Lower lobe of right lung (tissue), 2 donors: ENCODE results near the gene PER1. TPM values are rescaled to one million over a fixed set of nuclear protein-coding genes. Genes with fewer than 3 reads are reported as not detected.
"Not testable (repeated sequence)": the region's sequence is repeated elsewhere in the genome, so short reads cannot be mapped to it uniquely, and the experiment has no call there.

Source experiments
- ATAC-seq, 2 donors: fragments of 200-7000 bp; cut with Tn5 transposase; one replicate each; pipeline ENCODE4 v1.9.1; 2020 to 2022; ENCODE audit warnings: mild to moderate bottlenecking in 2 of 2, moderate library complexity in 2 of 2
- DNase-seq: peaks from one replicate; pipeline ENCODE4 v3.0.0-alpha.2; 2020
- H3K27ac ChIP-seq: fragments of 200-600 bp; one replicate; pipeline ENCODE4 v1.8.0; 2022
- H3K27me3 ChIP-seq: fragments of 200-600 bp; one replicate; pipeline ENCODE4 v1.8.0; 2022; ENCODE audit warnings: low read depth
- H3K36me3 ChIP-seq: fragments of 200-600 bp; one replicate; pipeline ENCODE4 v1.8.0; 2022; ENCODE audit warnings: mild to moderate bottlenecking
- H3K4me1 ChIP-seq: fragments of 200-600 bp; one replicate; pipeline ENCODE4 v1.8.0; 2022
- H3K4me3 ChIP-seq: fragments of 200-600 bp; one replicate; pipeline ENCODE4 v1.8.0; 2022; ENCODE audit warnings: mild to moderate bottlenecking
- H3K9me3 ChIP-seq: fragments of 200-600 bp; one replicate; pipeline ENCODE4 v1.8.0; 2022
- CTCF ChIP-seq: fragments of 200-600 bp; IDR thresholded peaks from one replicate; pipeline ENCODE4 v1.8.0; 2022; ENCODE audit warnings: antibody characterized with exemption, mild to moderate bottlenecking
- intact Hi-C: fragments of 100-400 bp; cut with DNase I; formaldehyde crosslinking; loops from one replicate; pipeline ENCODE4 v1.11.0; 2022
- total RNA-seq: library from RNA; stranded (reverse); fragmentation: NEBNext Ultra II Directional; extraction: Animal tissue kit (Norgen Biotek cat#: 25700); gene quantifications from one replicate; pipeline ENCODE4 v1.2.1, GENCODE V29; 2021
- donor health status: DM: no; HTN: yes; CAD: no; lungs with severe emphysema.

The PER1 gene
- total RNA-seq, 1 donor from 2014 or later: 252 TPM

DNA sequence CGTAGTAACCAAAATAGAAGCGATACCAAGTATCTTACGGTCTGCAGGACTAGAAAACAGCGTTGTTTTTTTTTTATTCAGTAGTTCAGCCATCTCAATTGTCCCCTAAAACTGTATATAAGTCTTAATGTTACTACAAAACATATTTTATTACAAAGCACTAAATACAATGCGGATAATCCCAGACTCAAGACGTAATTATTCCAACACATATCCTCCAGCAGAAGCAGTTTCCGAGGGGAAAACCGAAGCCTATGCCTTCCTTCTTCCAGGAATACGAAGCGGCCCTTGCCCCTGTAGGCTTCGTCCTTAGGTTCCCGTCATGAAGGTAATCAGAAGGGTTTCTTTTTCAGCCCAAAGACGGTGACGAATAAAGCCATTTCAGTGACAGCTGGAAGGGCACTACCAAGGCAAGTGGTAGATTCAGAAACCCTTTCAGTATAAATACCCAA is 21.7 kb upstream of the PER1 start:
- H3K27ac ChIP-seq: peak overlapping the region; percentile 96
- no peaks in the 10 kb centered on the region for H3K27me3 ChIP-seq
- no peaks in the 10 kb centered on the region for H3K36me3 ChIP-seq
- ATAC-seq (no peak), DNase-seq (no peak)
- H3K4me3 ChIP-seq: peak overlapping the region; percentile 47
- intact Hi-C loops: no loop called here
- no peaks in the 10 kb centered on the region for H3K9me3 ChIP-seq
- TF ChIP-seq CTCF: no peak
- H3K4me1 ChIP-seq: peaks cover 37% of the 10 kb centered on the region

GRCh38 chr17:8173056-8173870 is 21.1 kb upstream of the PER1 start:
- Histone ChIP-seq H3K36me3 (no peaks in the 10 kb centered on the region), H3K27ac (peak overlapping the region; percentile 96), H3K9me3 (no peaks in the 10 kb centered on the region), H3K27me3 (no peaks in the 10 kb centered on the region), H3K4me3 (peak overlapping the region; percentile 47), H3K4me1 (peaks cover 37% of the 10 kb centered on the region)
- intact Hi-C loops: no loop called here
- peak; percentile 90 to 92 for ATAC-seq
- TF ChIP-seq CTCF: no peak
- peak; percentile 82 for DNase-seq

- intact Hi-C loops, ATAC-seq, H3K27me3 ChIP-seq, H3K36me3 ChIP-seq, H3K9me3 ChIP-seq, H3K27ac ChIP-seq, H3K4me3 ChIP-seq: not testable (repeated sequence)
- H3K4me1 ChIP-seq: peaks cover 20% of the 10 kb centered on the region
- peak; percentile 13 for DNase-seq
Observed at GRCh38 chr17:8170186-8170585, 18.0 kb upstream of the PER1 start.

DNA sequence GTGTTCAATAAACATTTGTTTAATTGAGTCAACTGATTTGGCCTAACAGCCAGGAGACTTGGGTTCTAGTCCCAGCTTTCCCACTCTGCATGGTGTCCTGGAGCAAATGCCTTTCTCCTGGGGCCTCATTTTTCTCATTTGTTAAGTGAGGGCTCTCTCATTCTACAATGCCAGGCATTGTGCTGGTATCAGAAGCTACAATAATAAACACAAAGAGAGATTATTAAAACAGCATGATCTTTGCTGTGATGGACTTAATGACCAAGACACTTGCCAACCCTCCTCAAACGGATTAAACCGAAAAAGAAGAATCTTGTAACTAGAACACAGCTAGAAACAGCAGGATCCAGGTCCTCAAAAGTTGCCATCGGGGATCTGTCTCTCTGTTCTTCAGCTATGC is 15.3 kb upstream of the PER1 start:
- intact Hi-C loops: no loop called here
- DNase-seq: no peak
- Histone ChIP-seq H3K9me3 (no peaks in the 10 kb centered on the region), H3K36me3 (no peaks in the 10 kb centered on the region), H3K4me1 (peaks cover 17% of the 10 kb centered on the region), H3K4me3 (no peak overlapping the region), H3K27ac (no peak overlapping the region), H3K27me3 (no peaks in the 10 kb centered on the region)
- no peak for TF ChIP-seq CTCF
- no peak for ATAC-seq

DNA sequence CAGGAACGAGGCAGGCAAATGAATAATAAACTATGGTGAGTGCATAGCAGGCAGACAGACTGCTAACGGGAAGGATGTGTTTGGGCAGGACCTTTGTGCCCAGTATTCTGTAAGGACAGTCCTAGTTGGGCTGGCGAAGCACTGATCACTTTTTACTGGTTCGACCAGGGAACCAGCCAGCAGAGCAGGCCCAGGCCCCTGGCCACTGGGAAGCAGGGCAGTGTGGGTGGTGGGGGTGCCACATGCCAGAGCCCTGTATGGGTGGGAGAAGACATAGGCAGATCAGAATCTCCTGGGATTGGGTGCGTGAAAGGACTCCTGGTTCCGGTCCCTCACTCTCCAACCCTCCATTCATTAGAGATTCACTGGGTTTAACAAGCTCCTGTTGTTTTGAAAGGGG is 14.5 kb upstream of the PER1 start:
- Histone ChIP-seq H3K4me1 (peaks cover 22% of the 10 kb centered on the region), H3K27me3 (no peaks in the 10 kb centered on the region), H3K4me3 (no peak overlapping the region), H3K27ac (no peak overlapping the region), H3K36me3 (no peaks in the 10 kb centered on the region), H3K9me3 (no peaks in the 10 kb centered on the region)
- TF ChIP-seq CTCF: no peak
- ATAC-seq (no peak), DNase-seq (peak; percentile 14)
- intact Hi-C loops: no loop called here

- no peaks in the 10 kb centered on the region for H3K9me3 ChIP-seq
- H3K27ac ChIP-seq: peak overlapping the region; percentile 99
- DNase-seq (peak; percentile 19), ATAC-seq (no peak)
- no peaks in the 10 kb centered on the region for H3K27me3 ChIP-seq
- H3K4me1 ChIP-seq: peaks cover 39% of the 10 kb centered on the region
- intact Hi-C loops: no loop called here
- H3K4me3 ChIP-seq: no peak overlapping the region
- TF ChIP-seq CTCF: no peak
- peaks cover 16% of the 10 kb centered on the region for H3K36me3 ChIP-seq
Observed at GRCh38 chr17:8164815-8165131, 12.6 kb upstream of the PER1 start.
